Measurements from ENCODE around the gene NAALADL1.

DNA sequence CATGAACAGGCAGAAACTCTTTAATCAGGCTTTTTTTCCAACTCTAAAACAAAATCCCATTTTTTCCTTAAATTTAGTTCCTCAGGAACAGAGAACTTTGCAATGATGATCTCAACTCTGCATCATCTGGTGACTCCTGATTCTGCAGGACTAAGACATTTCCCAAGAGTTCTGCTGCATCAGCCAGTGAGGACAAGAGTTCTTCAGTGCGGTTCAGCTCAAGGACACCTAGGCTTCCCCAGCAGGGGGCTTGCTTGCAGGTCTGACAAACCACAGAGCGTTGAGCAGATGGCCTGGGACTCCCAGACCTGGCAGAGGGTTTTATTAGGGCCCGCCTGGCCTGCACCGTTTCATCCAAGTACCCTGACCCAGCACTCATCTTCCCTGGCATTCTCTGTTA, 19.1 kb upstream of the NAALADL1 start:
- TF ChIP-seq, protein P1, sequence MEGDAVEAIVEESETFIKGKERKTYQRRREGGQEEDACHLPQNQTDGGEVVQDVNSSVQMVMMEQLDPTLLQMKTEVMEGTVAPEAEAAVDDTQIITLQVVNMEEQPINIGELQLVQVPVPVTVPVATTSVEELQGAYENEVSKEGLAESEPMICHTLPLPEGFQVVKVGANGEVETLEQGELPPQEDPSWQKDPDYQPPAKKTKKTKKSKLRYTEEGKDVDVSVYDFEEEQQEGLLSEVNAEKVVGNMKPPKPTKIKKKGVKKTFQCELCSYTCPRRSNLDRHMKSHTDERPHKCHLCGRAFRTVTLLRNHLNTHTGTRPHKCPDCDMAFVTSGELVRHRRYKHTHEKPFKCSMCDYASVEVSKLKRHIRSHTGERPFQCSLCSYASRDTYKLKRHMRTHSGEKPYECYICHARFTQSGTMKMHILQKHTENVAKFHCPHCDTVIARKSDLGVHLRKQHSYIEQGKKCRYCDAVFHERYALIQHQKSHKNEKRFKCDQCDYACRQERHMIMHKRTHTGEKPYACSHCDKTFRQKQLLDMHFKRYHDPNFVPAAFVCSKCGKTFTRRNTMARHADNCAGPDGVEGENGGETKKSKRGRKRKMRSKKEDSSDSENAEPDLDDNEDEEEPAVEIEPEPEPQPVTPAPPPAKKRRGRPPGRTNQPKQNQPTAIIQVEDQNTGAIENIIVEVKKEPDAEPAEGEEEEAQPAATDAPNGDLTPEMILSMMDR (IDR thresholded peaks at IDR 0.05) = no peak
- TF ChIP-seq EP300 (IDR thresholded peaks at IDR 0.05) = no peak
- no peak for TF ChIP-seq POLR2A (IDR thresholded peaks at IDR 0.05)
